K562 (cell line): ENCODE results near the gene RIOK3. TPM values are rescaled to one million over a fixed set of nuclear protein-coding genes. Genes with fewer than 3 reads are reported as not detected.
A peak's percentile ranks its signal among the peaks of the same experiment; 100 is the strongest.

Experiments
- ADNP ChIP-seq: fragments of 200-800 bp; sonication (Bioruptor generic); IDR thresholded peaks from 2 replicates; pipeline ENCODE4 v1.6.1; 2016; ENCODE audit warnings: missing genetic modification characterization, missing compliant biosample characterization
- ARID2 ChIP-seq: fragments of 450-650 bp; IDR thresholded peaks from 2 replicates; pipeline ENCODE4 v1.6.1; 2017; ENCODE audit warnings: antibody characterized with exemption, mild to moderate bottlenecking
- BMI1 ChIP-seq: fragments of 150-350 bp; IDR thresholded peaks from 2 replicates; pipeline ENCODE4 v1.6.1; 2014; ENCODE audit warnings: low read length
- KAT2B ChIP-seq: IDR thresholded peaks from one replicate; pipeline ENCODE4 v1.6.1; 2012; ENCODE audit warnings: low read depth, mild to moderate bottlenecking, control low read depth, inconsistent platforms, low read length, moderate library complexity
- KDM1A ChIP-seq, 2 experiments: fragments of 450-650 bp; IDR thresholded peaks; 2 replicates each; pipeline ENCODE4 v1.6.1; 2016; ENCODE audit warnings: mild to moderate bottlenecking in 2 of 2
- PHF20 ChIP-seq: fragments of 450-650 bp; IDR thresholded peaks from 2 replicates; pipeline ENCODE4 v1.6.1; 2018; ENCODE audit not compliant: partially characterized antibody
- RFX1 ChIP-seq: fragments of 450-650 bp; IDR thresholded peaks from 2 replicates; pipeline ENCODE4 v1.6.1; 2016; ENCODE audit warnings: mild to moderate bottlenecking, moderate library complexity
- SRSF7 ChIP-seq: fragments of 200-400 bp; formaldehyde crosslinking; optimal IDR thresholded peaks from 2 replicates; pipeline ENCODE3; 2017; ENCODE audit warnings: mild to moderate bottlenecking, low read depth, low read length
- XRCC5 ChIP-seq: fragments of 200-400 bp; formaldehyde crosslinking; IDR thresholded peaks from 2 replicates; pipeline ENCODE4 v1.6.1; 2017; ENCODE audit warnings: low read depth, mild to moderate bottlenecking, low read length
- polyA plus RNA-seq, 8 experiments: library from polyadenylated mRNA; depleted of rRNA in 4 of 8; stranded (reverse) in 5 of 8; unstranded in 3 of 8; fragments of >200 nt; fragmentation: Nextera tagmentation in 2 of 8; fragmentation: Illumina TruSeq in 1 of 8; extraction: Ambion mirVana in 2 of 8; extraction: Trizol in 1 of 8; gene quantifications; 2 replicates each; pipeline versions ENCODE4 v1.2.1 to v1.2.3, GENCODE V29; 2011 to 2014; ENCODE audit warnings: inconsistent platforms in 1 of 8, missing spikeins in 1 of 8
- total RNA-seq, 7 experiments: library from RNA; depleted of rRNA in 6 of 7; stranded (reverse); fragments of >200 nt in 6 of 7; fragmentation: Illumina TruSeq in 2 of 7; extraction: Trizol in 2 of 7; gene quantifications; 2 replicates each; pipeline versions ENCODE4 v1.2.1 to v1.2.3, GENCODE V29; 2011 to 2021; ENCODE audit warnings: low replicate concordance in 1 of 7
- TF ChIP-seq, protein P1 (sequence below), 2 experiments: fragments of 450-650 bp; formaldehyde crosslinking in 1 of 2; IDR thresholded peaks; 2 replicates each; pipeline versions ENCODE4 v1.4.0 to v1.6.1; 2014 to 2020; ENCODE audit warnings: mild to moderate bottlenecking in 2 of 2, borderline replicate concordance in 1 of 2, low read depth in 1 of 2
- TF ChIP-seq, protein P2 (sequence below): fragments of 250-450 bp; sonication (Bioruptor Pico); IDR thresholded peaks from 2 replicates; pipeline ENCODE4 v1.5.1; 2021; ENCODE audit warnings: mild to moderate bottlenecking
- TF ChIP-seq, protein P3 (sequence below): fragments of 250-450 bp; sonication (Bioruptor Pico); IDR thresholded peaks from 2 replicates; pipeline ENCODE4 v1.5.0; 2020; ENCODE audit warnings: mild to moderate bottlenecking
- TF ChIP-seq, protein P4 (sequence below): fragments of 450-650 bp; IDR thresholded peaks from one replicate; pipeline ENCODE4 v1.6.1; 2018; ENCODE audit warnings: mild to moderate bottlenecking, moderate library complexity; ENCODE audit not compliant: partially characterized antibody

The RIOK3 gene
- total and polyA plus RNA-seq, 9 of the 15 experiments (the other 6 are each of a cell fraction or from before 2014, with no cell fraction given) = 21.4 to 89.5 (median 62.9) TPM

DNA sequence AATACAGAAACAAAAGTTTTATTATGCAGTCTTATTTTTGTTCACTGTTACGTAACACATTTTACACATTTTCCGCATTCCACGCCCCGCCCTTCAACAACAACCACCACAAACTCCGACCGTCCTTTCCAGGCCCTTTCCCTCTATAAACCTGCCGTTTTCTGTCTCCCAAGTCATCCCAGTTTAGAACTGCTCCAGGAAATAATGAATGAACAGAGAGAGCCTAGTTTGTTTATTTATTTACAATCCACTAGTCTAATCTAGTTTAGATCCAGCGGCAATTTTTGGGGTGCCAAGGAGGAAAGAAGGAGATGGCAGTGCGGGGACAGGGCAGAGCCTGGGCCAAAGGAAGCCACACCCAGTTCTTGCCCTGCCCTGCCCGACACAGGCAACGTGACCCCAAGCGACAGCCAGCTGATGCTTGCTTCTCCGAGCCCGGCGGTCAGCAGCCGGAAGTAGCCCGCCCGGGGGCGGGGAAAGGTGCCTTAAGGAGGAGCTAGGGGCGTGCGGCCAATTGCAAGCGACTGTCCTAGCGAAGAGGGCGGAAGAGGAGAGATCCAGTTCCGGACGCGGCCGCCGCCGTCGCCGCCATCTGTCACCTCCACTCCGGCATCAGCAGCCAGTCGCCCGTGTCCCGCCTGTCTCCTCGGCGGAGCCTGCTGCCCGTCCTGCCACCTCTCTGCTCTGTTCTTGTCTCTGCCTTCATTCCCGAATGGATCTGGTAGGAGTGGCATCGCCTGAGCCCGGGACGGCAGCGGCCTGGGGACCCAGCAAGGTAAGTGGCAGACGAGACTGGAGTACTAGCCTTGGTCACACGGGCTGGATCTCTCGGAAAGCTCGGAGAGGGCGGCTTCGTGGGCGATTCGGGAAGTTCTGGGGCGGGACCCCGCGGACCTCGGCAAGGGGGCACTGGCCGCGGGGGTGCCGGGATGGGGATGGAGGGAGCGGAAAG lies at the start of gene RIOK3 (continued):
- TF ChIP-seq, protein P1, sequence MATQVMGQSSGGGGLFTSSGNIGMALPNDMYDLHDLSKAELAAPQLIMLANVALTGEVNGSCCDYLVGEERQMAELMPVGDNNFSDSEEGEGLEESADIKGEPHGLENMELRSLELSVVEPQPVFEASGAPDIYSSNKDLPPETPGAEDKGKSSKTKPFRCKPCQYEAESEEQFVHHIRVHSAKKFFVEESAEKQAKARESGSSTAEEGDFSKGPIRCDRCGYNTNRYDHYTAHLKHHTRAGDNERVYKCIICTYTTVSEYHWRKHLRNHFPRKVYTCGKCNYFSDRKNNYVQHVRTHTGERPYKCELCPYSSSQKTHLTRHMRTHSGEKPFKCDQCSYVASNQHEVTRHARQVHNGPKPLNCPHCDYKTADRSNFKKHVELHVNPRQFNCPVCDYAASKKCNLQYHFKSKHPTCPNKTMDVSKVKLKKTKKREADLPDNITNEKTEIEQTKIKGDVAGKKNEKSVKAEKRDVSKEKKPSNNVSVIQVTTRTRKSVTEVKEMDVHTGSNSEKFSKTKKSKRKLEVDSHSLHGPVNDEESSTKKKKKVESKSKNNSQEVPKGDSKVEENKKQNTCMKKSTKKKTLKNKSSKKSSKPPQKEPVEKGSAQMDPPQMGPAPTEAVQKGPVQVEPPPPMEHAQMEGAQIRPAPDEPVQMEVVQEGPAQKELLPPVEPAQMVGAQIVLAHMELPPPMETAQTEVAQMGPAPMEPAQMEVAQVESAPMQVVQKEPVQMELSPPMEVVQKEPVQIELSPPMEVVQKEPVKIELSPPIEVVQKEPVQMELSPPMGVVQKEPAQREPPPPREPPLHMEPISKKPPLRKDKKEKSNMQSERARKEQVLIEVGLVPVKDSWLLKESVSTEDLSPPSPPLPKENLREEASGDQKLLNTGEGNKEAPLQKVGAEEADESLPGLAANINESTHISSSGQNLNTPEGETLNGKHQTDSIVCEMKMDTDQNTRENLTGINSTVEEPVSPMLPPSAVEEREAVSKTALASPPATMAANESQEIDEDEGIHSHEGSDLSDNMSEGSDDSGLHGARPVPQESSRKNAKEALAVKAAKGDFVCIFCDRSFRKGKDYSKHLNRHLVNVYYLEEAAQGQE (IDR thresholded peaks at IDR 0.05; ENCODE audit: borderline replicate concordance) = peak; percentile 79
- TF ChIP-seq, protein P1 (CRISPR knock-in tag; IDR thresholded peaks at IDR 0.05; ENCODE audit: low read depth) = no peak
- TF ChIP-seq, protein P2, sequence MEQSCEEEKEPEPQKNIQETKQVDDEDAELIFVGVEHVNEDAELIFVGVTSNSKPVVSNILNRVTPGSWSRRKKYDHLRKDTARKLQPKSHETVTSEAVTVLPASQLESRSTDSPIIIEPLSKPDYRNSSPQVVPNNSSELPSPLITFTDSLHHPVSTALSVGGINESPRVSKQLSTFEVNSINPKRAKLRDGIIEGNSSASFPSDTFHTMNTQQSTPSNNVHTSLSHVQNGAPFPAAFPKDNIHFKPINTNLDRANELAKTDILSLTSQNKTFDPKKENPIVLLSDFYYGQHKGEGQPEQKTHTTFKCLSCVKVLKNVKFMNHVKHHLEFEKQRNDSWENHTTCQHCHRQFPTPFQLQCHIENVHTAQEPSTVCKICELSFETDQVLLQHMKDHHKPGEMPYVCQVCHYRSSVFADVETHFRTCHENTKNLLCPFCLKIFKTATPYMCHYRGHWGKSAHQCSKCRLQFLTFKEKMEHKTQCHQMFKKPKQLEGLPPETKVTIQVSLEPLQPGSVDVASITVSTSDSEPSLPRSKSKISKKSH (CRISPR knock-in tag) = no peak
- TF ChIP-seq ADNP (tag) (no peak), SRSF7 (no peak), RFX1 (no peak), KAT2B (no peak), XRCC5 (0 out of 2 replicates have a peak, but pooled peaks have one; percentile 61), KDM1A (IDR thresholded peaks at IDR 0.05) (no peak), ARID2 (no peak), BMI1 (no peak), PHF20 (peak; percentile 77)
- TF ChIP-seq, protein P3, sequence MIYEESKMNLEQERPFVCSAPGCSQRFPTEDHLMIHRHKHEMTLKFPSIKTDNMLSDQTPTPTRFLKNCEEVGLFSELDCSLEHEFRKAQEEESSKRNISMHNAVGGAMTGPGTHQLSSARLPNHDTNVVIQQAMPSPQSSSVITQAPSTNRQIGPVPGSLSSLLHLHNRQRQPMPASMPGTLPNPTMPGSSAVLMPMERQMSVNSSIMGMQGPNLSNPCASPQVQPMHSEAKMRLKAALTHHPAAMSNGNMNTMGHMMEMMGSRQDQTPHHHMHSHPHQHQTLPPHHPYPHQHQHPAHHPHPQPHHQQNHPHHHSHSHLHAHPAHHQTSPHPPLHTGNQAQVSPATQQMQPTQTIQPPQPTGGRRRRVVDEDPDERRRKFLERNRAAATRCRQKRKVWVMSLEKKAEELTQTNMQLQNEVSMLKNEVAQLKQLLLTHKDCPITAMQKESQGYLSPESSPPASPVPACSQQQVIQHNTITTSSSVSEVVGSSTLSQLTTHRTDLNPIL (CRISPR knock-in tag) = no peak
- TF ChIP-seq, protein P4, sequence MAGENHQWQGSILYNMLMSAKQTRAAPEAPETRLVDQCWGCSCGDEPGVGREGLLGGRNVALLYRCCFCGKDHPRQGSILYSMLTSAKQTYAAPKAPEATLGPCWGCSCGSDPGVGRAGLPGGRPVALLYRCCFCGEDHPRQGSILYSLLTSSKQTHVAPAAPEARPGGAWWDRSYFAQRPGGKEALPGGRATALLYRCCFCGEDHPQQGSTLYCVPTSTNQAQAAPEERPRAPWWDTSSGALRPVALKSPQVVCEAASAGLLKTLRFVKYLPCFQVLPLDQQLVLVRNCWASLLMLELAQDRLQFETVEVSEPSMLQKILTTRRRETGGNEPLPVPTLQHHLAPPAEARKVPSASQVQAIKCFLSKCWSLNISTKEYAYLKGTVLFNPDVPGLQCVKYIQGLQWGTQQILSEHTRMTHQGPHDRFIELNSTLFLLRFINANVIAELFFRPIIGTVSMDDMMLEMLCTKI = no peak
